ENCODE measurements around the gene ARID1B.

- TF ChIP-seq, protein P1, sequence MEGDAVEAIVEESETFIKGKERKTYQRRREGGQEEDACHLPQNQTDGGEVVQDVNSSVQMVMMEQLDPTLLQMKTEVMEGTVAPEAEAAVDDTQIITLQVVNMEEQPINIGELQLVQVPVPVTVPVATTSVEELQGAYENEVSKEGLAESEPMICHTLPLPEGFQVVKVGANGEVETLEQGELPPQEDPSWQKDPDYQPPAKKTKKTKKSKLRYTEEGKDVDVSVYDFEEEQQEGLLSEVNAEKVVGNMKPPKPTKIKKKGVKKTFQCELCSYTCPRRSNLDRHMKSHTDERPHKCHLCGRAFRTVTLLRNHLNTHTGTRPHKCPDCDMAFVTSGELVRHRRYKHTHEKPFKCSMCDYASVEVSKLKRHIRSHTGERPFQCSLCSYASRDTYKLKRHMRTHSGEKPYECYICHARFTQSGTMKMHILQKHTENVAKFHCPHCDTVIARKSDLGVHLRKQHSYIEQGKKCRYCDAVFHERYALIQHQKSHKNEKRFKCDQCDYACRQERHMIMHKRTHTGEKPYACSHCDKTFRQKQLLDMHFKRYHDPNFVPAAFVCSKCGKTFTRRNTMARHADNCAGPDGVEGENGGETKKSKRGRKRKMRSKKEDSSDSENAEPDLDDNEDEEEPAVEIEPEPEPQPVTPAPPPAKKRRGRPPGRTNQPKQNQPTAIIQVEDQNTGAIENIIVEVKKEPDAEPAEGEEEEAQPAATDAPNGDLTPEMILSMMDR (IDR thresholded peaks at IDR 0.05 in 2 of 3, conservative IDR thresholded peaks at IDR 0.05 in 1 of 3; ENCODE audit: insufficient read depth in 2 of 3, low read depth in 1 of 3, low read length in 3 of 3), result no peak
- no peak for TF ChIP-seq TEAD2 (tag; IDR thresholded peaks at IDR 0.05)
These were observed 137.0 kb downstream of the ARID1B start for GRCh38 chr6:156914181-156914580.
